Measurements from ENCODE around the gene TULP4. TPM values are rescaled to one million over a fixed set of nuclear protein-coding genes. Genes with fewer than 3 reads are reported as not detected.
"Not testable (repeated sequence)": the region's sequence is repeated elsewhere in the genome, so short reads cannot be mapped to it uniquely, and the experiment has no call there.

TULP4 gene
- total RNA-seq, 1 donor from 2014 or later = 100 TPM

- H3K9me3 Mint-ChIP-seq (ENCODE audit: unreplicated experiment) = no peaks in the 10 kb centered on the region
- peaks cover 14% of the 10 kb centered on the region for H3K4me1 Mint-ChIP-seq (ENCODE audit: unreplicated experiment)
- H3K4me3 Mint-ChIP-seq (ENCODE audit: unreplicated experiment) = no peak overlapping the region
- H3K27ac Mint-ChIP-seq (ENCODE audit: unreplicated experiment) = no peak overlapping the region
- TF ChIP-seq, protein P1, sequence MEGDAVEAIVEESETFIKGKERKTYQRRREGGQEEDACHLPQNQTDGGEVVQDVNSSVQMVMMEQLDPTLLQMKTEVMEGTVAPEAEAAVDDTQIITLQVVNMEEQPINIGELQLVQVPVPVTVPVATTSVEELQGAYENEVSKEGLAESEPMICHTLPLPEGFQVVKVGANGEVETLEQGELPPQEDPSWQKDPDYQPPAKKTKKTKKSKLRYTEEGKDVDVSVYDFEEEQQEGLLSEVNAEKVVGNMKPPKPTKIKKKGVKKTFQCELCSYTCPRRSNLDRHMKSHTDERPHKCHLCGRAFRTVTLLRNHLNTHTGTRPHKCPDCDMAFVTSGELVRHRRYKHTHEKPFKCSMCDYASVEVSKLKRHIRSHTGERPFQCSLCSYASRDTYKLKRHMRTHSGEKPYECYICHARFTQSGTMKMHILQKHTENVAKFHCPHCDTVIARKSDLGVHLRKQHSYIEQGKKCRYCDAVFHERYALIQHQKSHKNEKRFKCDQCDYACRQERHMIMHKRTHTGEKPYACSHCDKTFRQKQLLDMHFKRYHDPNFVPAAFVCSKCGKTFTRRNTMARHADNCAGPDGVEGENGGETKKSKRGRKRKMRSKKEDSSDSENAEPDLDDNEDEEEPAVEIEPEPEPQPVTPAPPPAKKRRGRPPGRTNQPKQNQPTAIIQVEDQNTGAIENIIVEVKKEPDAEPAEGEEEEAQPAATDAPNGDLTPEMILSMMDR (IDR thresholded peaks at IDR 0.05) = no peak
- H3K27me3 Mint-ChIP-seq (ENCODE audit: unreplicated experiment) = no peaks in the 10 kb centered on the region
- H3K36me3 Mint-ChIP-seq (ENCODE audit: unreplicated experiment) = peaks cover 10% of the 10 kb centered on the region
- DNase-seq (ENCODE audit: extremely low spot score, unreplicated experiment) = no peak
Measured at GRCh38 chr6:158517038-158517437, 204.8 kb downstream of the TULP4 start.

GRCh38 chr6:158517581-158517980 lies 205.3 kb downstream of the TULP4 start:
- no peak overlapping the region for H3K27ac Mint-ChIP-seq (ENCODE audit: unreplicated experiment)
- H3K4me3 Mint-ChIP-seq (ENCODE audit: unreplicated experiment) = peak overlapping the region; percentile 72
- no peak for DNase-seq (ENCODE audit: extremely low spot score, unreplicated experiment)
- H3K9me3 Mint-ChIP-seq (ENCODE audit: unreplicated experiment) = no peaks in the 10 kb centered on the region
- H3K4me1 Mint-ChIP-seq (ENCODE audit: unreplicated experiment) = peaks cover 14% of the 10 kb centered on the region
- TF ChIP-seq, protein P1 (IDR thresholded peaks at IDR 0.05) = no peak
- H3K27me3 Mint-ChIP-seq (ENCODE audit: unreplicated experiment) = no peaks in the 10 kb centered on the region
- peaks cover 10% of the 10 kb centered on the region for H3K36me3 Mint-ChIP-seq (ENCODE audit: unreplicated experiment)

DNA sequence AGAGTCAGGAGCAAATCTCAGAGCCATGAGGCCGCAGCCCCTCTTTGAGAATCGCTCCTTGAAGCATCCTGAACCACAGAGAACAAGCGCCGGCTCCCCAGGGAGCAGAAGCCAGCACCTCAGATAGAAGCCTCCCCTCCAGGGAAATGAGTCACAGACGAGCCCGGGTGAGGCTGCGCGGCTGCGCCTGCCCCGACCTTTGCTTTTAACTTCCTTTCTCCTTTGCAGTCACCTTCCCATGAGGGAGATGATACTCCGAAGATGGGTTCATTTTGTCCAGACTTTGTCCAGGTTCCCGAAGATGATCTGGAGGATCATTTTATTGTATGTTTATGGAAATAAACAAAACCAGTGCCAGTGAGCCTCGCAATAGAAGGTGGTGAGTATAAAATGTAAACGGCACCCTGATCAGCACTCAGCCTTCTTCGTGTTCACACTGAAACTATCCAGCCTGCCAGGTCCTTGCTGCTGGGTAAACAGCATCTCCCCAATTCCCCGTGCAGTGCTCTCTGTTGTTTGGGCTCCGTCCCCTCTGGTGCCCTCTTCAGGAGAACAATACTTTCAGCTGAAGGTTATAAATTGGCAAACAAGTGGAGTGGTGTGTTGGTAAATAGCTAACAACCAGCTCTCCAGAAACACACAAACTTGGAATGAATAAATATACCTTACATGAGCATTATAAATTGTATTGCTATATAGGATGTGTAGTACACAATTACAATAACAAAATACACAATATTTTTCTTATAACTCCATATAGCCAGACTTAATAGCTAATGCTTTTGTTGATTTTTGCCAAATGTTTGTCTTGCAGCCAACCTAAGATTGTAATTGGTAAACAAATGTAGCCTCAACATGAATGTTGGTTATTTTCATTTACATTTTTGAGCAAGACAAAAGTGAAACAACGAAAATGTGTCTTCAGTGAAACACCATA lies 206.2 kb downstream of the TULP4 start:
- H3K36me3 Mint-ChIP-seq (ENCODE audit: unreplicated experiment) = peaks cover 10% of the 10 kb centered on the region
- H3K27me3 Mint-ChIP-seq (ENCODE audit: unreplicated experiment) = no peaks in the 10 kb centered on the region
- TF ChIP-seq, protein P1 (IDR thresholded peaks at IDR 0.05) = peak; percentile 71
- peaks cover 14% of the 10 kb centered on the region for H3K4me1 Mint-ChIP-seq (ENCODE audit: unreplicated experiment)
- no peaks in the 10 kb centered on the region for H3K9me3 Mint-ChIP-seq (ENCODE audit: unreplicated experiment)
- H3K4me3 Mint-ChIP-seq (ENCODE audit: unreplicated experiment) = peak overlapping the region; percentile 72
- no peak overlapping the region for H3K27ac Mint-ChIP-seq (ENCODE audit: unreplicated experiment)
- no peak for DNase-seq (ENCODE audit: extremely low spot score, unreplicated experiment)

DNA sequence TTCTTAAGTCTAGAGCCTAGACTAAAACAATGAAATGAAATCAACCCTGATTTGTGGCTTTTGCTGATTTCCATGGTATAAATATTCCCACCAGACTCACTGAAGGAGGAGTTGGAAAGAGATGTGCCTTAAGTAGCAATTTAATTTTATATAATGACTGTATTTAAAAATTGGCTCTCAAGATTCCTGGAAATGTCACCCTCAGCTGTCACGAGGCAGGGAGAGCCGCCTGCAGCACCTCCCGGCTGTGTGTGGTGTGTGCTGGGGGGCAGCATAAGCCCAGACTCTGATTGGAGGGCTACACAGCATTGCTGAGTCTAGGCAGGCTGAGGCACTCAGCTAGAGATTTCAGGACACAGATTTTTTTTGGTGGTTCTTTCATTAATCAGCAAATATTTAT lies 207.0 kb downstream of the TULP4 start:
- TF ChIP-seq, protein P1 (IDR thresholded peaks at IDR 0.05) = no peak
- no peak for DNase-seq (ENCODE audit: extremely low spot score, unreplicated experiment)
- Mint-ChIP-seq H3K4me1 (ENCODE audit: unreplicated experiment) (peaks cover 14% of the 10 kb centered on the region), H3K9me3 (ENCODE audit: unreplicated experiment) (no peaks in the 10 kb centered on the region), H3K4me3 (ENCODE audit: unreplicated experiment) (no peak overlapping the region), H3K36me3 (ENCODE audit: unreplicated experiment) (peaks cover 4% of the 10 kb centered on the region), H3K27ac (ENCODE audit: unreplicated experiment) (no peak overlapping the region), H3K27me3 (ENCODE audit: unreplicated experiment) (no peaks in the 10 kb centered on the region)

DNA sequence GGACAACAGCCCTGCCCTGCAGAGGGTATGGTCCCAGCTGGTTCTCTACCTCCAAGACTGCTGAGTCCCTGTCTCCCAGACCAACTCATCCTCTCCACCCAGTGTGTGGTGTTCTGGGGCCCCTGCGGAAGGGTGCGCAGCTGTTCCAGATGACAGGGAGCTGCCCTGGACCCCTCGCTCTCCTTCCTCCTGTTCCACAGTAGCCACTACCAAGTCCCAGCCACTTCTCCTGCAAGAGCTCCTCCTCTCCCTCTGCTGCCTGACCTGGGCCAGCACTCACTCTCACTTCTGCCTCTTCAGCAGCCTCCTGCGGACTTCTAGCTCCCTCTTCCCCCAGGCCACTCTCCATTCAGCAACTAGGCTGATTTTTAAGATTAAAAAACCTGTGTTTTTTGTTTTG lies 207.5 kb downstream of the TULP4 start:
- H3K4me3 Mint-ChIP-seq (ENCODE audit: unreplicated experiment) = no peak overlapping the region
- TF ChIP-seq, protein P1 (IDR thresholded peaks at IDR 0.05) = no peak
- H3K36me3 Mint-ChIP-seq (ENCODE audit: unreplicated experiment) = peaks cover 2% of the 10 kb centered on the region
- H3K27me3 Mint-ChIP-seq (ENCODE audit: unreplicated experiment) = no peaks in the 10 kb centered on the region
- no peaks in the 10 kb centered on the region for H3K9me3 Mint-ChIP-seq (ENCODE audit: unreplicated experiment)
- no peak overlapping the region for H3K27ac Mint-ChIP-seq (ENCODE audit: unreplicated experiment)
- peaks cover 14% of the 10 kb centered on the region for H3K4me1 Mint-ChIP-seq (ENCODE audit: unreplicated experiment)
- DNase-seq (ENCODE audit: extremely low spot score, unreplicated experiment) = no peak

- not testable (repeated sequence) for DNase-seq (ENCODE audit: extremely low spot score, unreplicated experiment); H3K4me3 Mint-ChIP-seq (ENCODE audit: unreplicated experiment); H3K9me3 Mint-ChIP-seq (ENCODE audit: unreplicated experiment); H3K36me3 Mint-ChIP-seq (ENCODE audit: unreplicated experiment); H3K27ac Mint-ChIP-seq (ENCODE audit: unreplicated experiment); H3K27me3 Mint-ChIP-seq (ENCODE audit: unreplicated experiment)
- peaks cover 14% of the 10 kb centered on the region for H3K4me1 Mint-ChIP-seq (ENCODE audit: unreplicated experiment)
Measured at GRCh38 chr6:158520975-158521374, 208.7 kb downstream of the TULP4 start.

All from osteocyte (in vitro differentiated cells).